Fibroblast of the aortic adventitia (primary cell): ENCODE data around the gene DLGAP4. TPM values are rescaled to one million over a fixed set of nuclear protein-coding genes. Genes with fewer than 3 reads are reported as not detected.

Experiments
- DNase-seq: peaks from one replicate; pipeline ENCODE4 v3.0.0-alpha.2; 2010; ENCODE audit warnings: low read depth
- H3K4me3 ChIP-seq: 2 replicates; pipeline ENCODE4 v1.5.1; 2011; ENCODE audit warnings: low read depth, mild to moderate bottlenecking, control low read depth, low read length, moderate library complexity
- CTCF ChIP-seq: IDR thresholded peaks from 2 replicates; pipeline ENCODE4 v1.5.1; 2011; ENCODE audit warnings: mild to moderate bottlenecking, low read length, control low read depth, inconsistent platforms; ENCODE audit not compliant: insufficient read depth
- total RNA-seq: library from RNA; depleted of rRNA; stranded (reverse); fragments of >200 nt; gene quantifications from 2 replicates; pipeline ENCODE4 v1.2.3, GENCODE V29; 2012; ENCODE audit warnings: low replicate concordance

DLGAP4 gene
- total RNA-seq, 1 donor: 19.5 TPM

- no peak for TF ChIP-seq CTCF
- no peak for DNase-seq
- H3K4me3 ChIP-seq: no peak overlapping the region
Measured at GRCh38 chr20:36369739-36370138, 63.6 kb downstream of the DLGAP4 start.

DNA sequence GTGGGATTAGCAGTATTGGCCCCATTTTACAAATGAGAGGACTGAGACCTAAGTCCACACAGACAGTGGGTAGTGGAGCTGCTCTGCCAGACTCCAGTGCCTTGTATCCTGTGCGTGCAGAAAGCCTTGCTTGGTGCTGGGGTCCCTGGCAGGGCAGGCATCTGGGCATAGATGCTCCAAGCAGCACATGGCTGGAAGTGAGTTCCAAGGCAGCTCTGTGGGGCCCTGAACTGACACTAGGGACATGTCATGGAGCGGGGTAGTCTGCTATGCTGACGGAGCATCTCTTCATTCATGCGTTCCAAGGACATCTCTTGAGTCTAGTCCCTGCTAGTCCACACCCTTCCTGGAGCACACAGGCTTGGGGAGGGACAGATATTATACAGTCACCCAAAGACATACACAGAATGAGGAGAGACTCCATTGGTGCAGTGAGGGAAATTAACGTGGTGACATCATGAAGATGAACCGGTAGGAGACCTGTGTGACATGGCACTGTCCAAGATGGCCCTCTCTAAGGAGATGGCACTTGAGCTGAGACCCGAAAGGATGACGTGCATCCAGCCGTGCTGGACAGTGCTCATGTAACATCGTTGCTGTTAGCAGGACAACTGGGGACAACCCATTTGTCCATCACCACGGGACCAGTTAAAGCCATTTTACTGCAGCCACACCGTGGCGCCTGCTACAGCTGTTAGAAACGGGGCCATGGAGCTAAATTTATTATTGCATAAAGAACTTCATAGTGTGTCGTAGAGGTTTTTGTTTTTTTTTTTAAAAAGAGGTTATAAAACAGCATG lies 65.1 kb downstream of the DLGAP4 start:
- H3K4me3 ChIP-seq: no peak overlapping the region
- TF ChIP-seq CTCF: no peak
- no peak for DNase-seq

GRCh38 chr20:36372666-36373065 lies 66.5 kb downstream of the DLGAP4 start:
- H3K4me3 ChIP-seq: no peak overlapping the region
- no peak for TF ChIP-seq CTCF
- DNase-seq: no peak

DNA sequence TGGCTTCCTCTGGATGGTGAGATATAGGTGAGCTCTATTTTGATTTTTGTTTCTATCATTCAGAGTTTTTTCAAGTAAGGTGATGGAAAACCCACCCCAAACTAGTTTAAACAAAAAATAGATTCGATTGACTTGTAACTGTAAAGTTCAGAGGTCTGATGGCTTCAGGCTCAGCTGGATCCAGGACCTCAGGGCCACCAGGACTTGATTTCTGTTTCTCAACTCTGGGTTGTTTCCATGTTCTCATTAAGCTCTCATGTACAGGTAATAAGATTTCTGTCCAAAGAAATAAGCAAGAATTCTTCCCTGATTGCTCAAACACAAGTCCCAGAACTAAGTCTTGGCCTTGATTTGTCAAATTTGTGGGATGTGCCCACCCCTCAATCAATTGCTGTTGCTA lies 67.0 kb downstream of the DLGAP4 start:
- no peak for TF ChIP-seq CTCF
- DNase-seq: no peak
- H3K4me3 ChIP-seq: no peak overlapping the region

DNA sequence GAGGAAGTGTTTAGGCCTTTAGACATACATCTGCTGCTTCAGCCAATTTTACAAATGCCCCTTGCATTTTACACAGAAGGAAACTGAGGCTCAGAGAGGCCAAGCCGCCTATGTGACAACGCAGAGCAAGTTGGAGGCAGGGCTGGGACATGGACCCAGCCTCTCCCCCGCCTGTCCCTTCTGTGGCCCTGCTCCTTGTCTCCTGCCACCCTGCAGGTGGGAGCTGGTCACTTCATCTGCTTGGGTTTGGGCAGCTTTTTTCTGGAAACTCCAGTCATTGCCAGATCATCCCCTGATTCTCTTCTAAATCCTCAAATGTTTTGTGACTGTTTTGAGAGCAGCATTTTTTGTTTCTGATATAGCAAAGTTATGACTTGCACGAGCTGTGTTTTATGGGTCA lies 68.9 kb downstream of the DLGAP4 start:
- no peak overlapping the region for H3K4me3 ChIP-seq
- TF ChIP-seq CTCF: no peak

GRCh38 chr20:36377348-36378326 lies 71.5 kb downstream of the DLGAP4 start:
- no peak for DNase-seq
- no peak for TF ChIP-seq CTCF
- H3K4me3 ChIP-seq: no peak overlapping the region

More for the DNA sequence above, 68.9 kb downstream of the DLGAP4 start:
- DNase-seq: no peak
